Activated T-cell treated with anti-CD3 and anti-CD28 coated beads, Interleukin-2, amount 50 U/mL, for 1 hour (primary cell): ENCODE measurements around the gene NBEAL1.
"Not testable (repeated sequence)": the region's sequence is repeated elsewhere in the genome, so short reads cannot be mapped to it uniquely, and the experiment has no call there.

Experiments used
- DNase-seq: peaks from one replicate; pipeline ENCODE4 v3.0.0-alpha.2; 2020

The NBEAL1 gene

DNA sequence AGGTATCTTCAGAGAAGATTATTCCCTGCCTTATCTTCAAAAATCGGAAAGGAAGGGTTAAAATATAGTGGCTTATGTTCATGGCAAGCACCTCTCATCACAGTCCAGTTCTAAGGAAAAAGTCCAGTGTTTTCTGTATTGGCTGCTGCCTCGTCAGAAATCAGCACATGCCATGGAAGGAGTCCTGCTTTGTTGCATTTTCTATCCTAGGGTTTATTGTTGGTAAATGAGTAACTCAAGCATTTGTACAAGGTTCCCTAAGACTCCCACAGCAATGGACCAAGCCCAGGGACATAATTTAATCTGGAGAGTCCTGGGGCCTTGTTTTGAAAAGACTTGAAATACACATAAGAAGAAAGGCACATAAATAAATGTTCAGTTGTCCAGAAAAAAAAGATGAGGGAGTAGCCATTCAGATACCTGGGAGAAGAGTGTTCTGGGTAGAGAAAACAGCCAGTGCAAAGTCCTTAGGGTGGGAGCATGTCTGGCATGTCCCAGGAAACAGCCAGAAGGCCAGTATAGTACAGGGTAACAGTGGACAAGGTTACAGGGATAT, 26.4 kb downstream of the NBEAL1 start:
- no peak for DNase-seq

DNA sequence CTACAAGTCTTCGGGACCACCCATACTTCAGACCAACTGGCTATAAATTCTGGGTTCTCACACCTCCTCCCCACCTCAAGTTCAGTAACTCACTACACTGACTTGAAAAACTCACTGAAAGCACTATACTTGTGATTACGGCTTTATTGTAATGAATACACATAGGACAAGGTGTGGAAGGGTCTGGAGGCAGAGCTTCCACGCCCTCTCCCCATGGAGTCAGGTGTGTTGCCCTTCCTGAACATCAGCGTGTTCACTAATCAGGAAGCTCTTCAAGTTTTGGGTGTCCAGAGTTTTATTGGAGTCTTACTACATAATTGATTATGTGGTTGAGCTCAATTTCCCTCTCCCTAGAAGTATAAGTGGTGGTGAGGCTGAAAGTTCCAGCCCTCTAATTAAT, 27.5 kb downstream of the NBEAL1 start:
- DNase-seq = no peak

DNA sequence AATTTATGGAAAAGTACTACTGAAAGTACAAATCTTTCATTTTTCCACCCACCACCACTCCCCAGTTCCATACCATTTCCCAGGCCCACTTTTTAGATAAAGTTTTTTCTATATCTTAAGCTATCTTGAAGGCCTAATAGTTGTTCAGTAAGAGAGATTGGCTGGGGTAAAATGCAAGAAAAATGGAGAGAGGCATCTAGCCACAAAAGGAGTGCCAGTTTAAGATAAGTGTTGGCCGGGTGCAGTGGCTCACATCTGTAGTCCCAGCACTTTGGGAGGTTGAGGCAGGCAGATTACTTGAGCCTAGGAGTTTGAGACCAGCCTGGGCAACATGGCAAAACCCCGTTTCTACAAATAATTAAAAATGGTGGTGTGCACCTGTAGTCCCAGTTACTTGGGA, 28.6 kb downstream of the NBEAL1 start:
- no peak for DNase-seq

DNA sequence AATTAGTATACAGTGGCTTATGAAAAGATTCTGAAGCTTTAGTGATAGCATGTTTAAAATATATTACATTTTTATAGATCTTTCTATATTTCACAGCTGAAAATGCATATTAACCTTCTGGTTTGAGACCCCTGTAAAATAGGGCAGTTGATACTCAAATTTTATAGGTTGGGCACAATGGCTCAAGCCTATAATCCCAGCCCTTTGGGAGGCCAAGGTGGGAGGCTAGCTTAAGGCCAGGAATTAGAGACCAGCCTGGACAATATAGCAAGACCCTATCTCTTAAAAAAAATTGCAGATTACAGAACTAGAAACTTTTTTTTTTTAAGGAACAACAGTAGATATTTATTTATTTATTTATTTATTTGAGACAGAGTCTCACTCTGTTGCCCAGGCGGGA, 31.2 kb downstream of the NBEAL1 start:
- DNase-seq = no peak

DNA sequence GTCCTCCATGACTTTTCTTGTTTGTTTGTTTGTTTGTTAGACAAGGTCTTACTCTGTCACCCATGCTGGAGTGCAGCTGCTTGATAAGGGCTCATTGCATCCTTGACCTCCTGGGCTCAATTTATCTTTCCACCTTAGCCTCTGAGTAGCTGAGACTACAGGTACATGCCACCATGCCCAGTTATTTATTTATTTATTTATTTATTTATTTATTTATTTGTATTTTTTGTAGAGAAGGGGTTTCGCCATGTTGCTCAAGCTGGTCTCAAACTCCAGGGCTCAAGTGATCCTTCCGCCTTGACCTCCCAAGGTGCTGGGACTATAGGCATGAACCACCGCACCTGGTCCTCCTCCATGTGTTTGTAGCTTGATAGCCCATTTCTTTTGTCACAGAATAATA, 37.9 kb downstream of the NBEAL1 start:
- DNase-seq = no peak

DNA sequence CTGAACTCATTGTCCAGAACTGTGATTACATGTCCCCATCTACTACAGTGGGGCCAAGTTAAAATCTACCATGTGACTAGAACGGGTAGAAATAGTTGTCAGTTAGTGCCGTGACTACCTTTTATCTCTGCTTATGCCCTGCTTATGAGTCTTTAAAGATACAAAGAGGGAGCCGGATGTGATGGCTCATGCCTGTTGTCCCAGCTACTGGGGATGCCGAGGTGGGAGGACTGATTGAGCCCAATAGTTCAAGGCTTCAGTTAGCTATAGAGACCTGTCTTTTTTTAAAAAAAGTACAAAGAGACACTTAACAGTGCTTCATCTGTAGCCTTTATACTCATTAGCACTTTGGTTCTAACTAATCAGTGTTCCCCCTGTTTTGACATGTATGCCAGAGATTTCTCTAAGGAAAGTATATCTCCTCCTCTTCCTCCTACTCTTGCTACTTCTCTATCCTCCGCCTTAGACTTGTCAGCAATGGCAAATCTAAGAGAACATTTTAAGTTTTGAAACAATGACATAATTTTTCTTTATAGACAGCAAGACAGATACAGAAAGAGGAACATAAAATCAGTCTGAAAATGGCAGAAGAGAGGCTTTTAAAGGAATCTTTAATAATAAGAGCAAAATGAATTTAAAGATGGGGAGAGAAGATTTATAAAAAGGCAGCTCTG, 45.0 kb downstream of the NBEAL1 start:
- no peak for DNase-seq

DNA sequence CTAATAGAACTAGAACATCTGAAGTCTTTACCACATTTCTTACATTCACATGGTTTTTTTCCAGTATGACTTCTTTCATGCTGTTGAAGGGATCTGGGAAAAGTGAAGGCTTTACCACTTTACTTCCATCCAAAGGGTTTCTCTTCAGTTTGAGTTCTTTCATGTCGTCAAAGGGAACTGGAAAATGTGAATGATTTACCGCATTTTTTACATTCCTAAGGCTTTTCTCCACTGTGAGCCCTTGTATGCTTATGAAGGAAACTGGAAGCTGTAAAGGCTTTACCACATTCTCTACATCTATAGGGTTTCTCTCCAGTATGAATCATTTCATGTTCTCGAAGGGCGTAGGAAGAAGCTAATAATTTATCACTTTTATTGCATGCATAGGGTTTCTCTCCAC, 46.7 kb downstream of the NBEAL1 start:
- no peak for DNase-seq

DNA sequence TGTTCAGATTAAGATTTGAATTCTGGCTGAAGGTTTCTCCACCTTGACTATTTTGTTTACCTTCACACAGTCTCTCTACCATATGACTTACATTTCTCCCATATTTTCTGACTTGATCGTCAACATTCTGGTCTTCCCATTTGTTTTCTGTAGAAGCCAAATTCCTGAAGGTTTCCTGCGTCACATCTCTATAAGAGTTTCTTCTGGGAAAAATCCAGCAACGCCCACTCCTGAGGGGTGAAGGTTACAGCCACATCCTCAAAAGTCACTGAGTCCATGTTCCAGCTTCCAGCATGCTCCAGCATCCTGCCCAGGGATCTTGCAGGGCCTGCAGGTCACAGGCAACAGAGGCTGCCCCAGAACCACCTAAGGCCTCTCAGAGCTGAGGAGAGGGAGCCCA, 47.5 kb downstream of the NBEAL1 start:
- DNase-seq = no peak

DNA sequence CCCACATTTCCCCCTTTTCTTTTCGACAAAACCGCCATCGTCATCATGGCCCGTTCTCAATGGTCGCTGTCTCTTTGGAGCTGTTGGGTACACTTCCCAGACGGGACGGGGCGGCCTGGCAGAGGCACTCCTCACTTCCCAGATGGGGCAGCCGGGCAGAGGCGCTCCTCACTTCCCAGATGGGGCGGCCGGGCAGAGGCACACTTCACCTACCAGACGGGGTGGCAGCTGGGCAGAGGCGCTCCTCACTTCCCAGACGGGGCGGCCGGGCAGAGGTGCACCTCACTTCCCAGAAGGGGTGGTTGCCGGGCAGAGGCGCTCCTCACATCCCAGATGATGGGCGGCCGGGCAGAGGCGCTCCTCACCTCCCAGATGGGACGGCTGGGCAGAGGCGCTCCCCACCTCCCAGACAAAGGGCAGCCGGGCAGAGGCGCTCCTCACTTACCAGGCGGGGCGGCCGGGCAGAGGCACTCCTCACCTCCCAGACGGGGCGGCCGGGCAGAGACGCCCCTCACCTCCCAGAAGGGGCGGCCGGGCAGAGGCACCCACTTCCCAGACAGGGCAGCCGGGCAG, 51.9 kb downstream of the NBEAL1 start:
- DNase-seq = not testable (repeated sequence)

DNA sequence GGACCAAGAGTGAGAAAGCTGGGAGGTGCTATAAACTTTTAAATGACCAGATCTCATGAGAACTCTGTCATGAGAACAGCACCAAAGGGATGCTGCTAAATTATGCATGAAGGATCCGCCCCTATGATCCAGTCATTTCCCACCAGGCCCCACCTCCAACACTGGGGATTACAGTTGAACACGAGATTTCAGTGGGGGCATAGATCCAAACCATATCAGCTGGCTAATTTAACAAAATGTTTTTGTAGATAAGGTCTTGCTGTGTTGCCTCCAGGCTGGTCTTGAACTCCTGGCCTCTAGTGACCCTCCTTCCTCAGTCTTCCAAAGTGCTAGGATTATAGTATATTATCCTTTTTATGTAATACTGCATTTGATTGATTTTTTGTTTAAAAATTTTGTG, 56.0 kb downstream of the NBEAL1 start:
- DNase-seq = no peak

DNA sequence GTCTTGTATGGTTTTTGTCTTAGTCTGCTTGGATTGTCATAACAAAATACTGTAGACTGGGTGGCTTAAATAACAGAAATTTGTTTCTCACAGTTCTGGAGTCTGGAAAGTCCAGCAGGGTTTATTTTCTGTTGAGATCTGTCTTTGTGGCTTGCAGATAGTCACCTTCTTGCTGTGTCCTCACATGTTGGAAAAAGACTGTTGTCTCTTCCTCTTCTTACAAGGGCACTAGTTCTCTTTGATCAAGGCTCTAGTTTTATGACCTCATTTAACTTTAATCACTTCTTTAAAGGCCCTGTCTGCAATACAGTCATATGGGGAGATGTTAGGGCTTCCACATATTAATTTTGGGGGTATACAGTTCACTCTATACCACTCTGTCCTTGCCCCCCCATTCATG, 56.5 kb downstream of the NBEAL1 start:
- DNase-seq = no peak

DNA sequence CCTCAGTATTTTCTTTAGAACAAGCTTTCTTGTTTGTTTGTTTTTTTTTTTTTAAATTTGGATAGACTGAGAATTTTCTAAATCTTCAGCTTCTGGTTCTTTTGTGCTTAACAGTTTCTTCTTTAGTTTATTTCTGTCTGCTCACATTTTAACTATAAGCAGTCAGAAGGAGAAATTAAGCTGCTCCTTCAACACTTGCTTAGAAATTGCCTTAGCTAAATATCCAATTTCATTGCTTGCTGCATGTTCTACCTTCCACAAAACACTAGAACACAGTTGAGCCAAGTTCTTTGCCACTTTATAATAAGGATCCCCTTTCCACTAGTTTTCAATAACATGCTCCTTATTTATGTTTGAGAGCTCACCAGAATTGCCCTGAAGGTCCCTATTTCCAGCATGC, 57.7 kb downstream of the NBEAL1 start:
- no peak for DNase-seq

DNA sequence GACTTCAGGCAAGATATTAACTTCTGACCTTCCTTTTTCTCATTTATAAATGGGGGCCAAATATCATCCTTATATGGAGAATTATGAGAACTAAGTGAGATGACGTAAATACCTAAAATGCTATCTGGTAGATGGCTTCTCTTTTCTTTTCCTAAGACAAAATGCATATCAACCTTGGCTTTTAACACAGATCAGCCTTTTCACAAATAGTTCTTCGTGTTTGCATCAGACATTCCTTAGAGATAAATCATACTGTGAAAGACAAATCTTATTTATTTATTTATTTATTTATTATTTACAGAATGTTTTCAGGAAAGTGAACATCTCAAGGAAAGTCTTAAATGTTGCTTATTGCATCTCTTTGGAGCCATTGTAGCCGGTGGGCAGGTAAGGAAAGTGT, 62.8 kb downstream of the NBEAL1 start:
- no peak for DNase-seq

DNA sequence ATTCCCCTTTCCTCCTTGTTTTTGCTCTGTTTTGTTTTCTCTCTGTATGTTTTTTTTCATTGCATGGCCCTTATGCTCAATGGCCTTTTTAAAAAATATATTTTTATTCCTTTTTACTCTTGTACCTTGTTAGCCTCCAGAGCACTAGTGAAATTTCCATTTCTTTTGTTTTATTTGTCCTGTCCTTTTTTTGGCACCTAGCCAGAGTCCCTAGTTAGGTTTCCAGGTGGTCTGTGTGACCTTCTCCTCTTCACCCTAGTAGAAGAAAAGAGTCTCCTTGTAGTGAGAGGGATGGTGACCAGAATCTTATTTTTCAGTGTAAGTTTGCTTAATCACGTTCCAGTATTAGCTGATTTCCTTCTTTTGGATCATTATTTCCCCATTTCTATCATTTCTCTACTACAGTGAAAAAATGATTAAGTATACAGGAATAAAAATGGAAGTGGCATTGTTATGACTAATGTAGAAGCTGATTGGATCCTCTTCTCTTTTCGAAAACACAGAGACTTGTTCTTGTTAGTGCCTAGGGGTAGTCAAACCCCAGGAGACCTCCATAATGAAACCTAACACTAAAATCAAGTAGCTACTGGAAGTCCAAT, 65.9 kb downstream of the NBEAL1 start:
- no peak for DNase-seq

DNA sequence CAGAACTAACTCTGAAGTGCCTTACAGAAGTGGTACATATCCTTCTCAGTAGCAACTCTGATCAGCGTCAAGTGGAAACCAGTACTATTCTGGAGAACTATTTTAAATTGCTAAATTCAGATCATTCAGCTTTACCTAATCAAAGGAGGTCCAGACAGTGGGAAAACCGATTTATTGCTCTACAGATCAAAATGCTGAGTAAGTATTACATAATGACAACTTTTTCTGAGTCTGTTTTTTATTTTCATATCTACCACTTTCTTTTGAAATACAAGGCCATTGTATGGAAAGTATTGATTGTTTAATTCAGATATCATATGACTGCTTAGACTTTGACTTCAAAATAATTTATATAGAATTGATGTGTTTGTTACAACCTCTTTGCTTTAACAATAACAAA, 68.7 kb downstream of the NBEAL1 start:
- no peak for DNase-seq

DNA sequence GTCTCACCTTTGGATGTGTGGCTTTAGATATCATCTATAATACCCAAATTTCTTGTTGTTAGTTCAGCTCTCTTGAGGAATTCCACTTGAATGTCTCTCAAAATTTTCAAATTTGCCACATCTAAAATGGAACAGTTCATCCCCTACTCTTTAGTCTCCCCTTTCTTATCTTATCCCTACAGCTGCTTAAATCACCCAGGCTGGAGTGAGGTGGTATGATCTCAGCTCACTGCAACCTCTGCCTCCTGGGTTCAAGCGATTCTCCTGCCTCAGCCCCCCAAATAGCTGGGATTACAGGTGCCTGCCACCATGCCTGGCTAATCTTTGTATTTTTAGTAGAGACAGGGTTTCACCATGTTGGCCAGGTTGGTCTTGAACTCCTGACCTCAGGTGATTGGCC, 71.7 kb downstream of the NBEAL1 start:
- not testable (repeated sequence) for DNase-seq

DNA sequence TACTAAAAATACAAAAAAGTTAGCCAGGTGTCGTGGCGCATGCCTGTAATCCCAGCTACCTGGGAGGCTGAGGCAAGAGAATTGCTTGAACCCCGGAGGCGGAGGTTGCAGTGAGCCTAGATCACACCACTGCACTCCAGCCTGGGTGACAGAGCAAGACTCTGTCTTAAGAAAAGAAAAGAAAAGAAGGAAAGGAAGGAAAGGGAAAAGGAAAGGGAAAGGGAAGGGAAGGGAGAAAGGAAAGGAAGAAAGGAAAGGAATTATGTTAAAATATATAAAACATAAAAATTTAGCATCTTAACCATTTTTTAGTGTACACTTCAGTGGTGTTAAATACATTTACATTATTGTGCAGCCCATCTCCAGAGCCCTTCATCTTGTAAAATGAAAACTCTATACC, 76.0 kb downstream of the NBEAL1 start:
- not testable (repeated sequence) for DNase-seq

DNA sequence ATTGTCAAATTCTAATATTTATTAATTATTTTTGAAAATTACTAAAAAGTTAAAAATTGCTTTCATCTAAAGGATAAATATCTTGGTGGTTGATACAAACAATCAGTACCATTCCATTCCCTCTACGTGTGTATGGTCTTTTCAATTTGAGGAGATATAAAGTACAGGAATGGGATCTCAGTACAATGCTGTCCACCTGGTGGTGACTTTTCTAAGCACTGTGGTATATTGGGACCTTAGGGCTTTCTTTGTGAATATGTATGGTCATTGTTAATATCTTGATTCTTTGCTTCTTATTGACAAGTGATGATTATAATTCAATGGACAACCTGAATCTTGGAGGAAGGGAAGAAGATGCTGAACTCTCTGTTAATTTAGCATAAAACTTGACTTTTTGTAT, 83.1 kb downstream of the NBEAL1 start:
- no peak for DNase-seq

DNA sequence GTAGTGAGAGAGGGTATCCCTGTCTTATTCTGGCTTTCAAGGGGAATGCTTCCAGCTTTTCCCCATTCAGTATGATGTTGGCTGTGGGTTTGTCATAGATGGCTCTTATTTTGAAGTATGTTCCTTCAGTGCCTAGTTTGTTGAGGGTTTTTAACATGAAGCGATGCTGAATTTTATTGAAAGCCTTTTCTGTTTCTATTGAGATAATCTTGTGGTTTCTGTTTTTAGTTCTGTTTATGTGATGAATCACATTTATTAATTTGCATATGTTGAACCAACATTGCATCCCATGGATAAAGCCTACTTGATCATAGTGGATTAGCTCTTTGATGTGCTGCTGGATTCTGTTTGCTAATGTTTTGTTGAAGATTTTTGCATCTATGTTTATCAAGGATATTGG, 87.7 kb downstream of the NBEAL1 start:
- DNase-seq = not testable (repeated sequence)

DNA sequence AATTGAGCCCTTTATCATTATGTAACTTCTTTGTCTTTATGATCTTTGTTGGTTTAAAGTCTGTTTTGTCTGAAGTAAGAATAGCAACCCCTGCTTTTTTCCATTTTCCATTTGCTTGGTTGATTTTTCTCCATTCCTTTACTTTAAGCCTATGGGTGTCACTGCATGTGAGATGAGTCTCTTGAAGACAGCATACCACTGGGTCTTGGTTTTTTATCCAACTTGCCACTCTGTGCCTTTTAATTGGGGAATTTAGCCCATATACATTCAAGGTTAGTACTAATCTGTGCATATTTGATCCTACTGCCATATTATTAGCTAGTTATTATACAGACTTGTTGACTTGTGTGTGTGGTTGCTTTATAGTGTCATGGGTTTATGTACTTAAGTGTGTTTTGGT, 89.6 kb downstream of the NBEAL1 start:
- no peak for DNase-seq

DNA sequence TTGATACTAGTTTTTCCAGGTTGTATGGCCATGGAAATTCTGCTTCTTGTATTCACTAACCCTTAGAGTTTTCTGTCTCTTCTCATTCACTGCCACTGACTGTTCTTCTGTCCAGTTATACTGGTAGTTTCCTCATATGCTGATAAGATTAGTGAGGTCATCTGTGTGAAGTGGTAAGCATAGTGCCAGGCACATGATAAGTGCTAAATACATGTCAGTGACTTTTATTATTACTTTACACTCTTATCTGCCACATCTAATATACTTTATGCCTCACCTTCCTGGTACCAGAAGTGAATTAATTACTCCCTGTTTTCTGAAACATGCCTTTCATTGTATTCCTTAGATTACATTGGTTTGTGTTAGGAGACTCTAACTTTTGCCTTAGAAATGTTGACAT, 91.3 kb downstream of the NBEAL1 start:
- DNase-seq = no peak

DNA sequence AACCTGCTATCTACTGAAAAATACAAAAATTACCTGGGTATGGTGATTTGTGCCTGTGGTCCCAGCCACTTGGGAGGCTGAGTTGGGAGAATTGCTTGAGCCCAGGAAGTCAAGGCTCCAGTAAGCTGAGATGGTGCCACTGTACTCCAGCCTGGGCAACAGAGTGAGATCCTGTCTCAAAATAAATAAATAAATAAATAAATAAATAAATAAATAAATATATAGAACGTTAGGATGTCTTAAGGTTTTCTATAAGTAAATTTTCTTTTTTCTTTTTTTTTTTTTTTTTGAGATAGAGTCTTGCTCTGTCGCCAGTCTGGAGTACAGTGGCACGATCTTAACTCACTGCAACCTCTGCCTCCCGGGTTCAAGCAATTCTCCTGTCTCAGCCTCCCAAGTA, 95.8 kb downstream of the NBEAL1 start:
- not testable (repeated sequence) for DNase-seq

DNA sequence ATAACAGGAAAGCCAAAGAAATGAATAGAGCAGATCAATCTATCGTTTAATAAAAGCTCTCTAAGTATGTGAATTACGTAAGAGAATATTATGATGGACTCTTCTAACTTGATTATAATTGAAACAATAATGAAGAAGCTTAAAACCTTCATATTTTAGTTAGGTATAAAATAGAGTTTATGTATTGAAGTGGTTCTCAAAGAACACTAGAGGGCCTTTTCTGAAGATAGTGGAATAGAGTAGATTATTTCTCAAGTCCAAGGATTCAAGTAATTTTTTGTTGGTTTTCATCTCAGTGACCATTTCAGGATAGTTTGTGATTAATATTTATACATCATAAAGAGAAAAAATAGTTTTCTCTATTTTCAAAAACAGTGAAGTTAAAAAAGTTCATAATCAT, 97.7 kb downstream of the NBEAL1 start:
- no peak for DNase-seq

DNA sequence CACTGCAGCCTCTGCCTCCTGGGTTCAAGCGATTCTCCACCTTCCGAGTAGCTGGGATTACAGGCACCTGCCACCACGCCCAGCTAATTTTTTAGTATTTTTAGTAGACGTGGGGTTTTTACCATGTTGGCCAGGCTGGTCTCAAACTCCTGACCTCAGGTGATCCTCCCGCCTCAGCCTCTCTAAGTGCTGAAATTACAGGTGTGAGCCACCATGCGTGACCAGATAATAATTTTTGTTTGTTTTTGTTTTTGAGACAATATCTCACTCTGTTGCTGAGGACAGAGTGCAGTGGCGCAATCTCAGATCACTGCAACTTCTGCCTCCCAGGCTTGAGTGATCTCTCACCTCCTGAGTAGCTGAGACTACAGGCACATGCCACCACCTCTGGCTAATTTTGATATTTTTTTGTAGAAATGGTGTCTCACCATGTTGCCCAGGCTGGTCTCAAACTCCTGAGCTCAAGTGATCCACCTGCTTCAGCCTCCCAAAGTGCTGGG, 100.6 kb downstream of the NBEAL1 start:
- not testable (repeated sequence) for DNase-seq
